Measurements from ENCODE around the gene MACROD1. TPM values are rescaled to one million over a fixed set of nuclear protein-coding genes. Genes with fewer than 3 reads are reported as not detected.

The MACROD1 gene
- polyA plus RNA-seq, 1 experiment, result 8.1 TPM

GRCh38 chr11:64067230-64067993, 98.5 kb downstream of the MACROD1 start:
- ChIA-PET POLR2A (interaction anchor here (0.5 to 0.6 kb wide), 2 partner anchors 51 to 1295 kb away, joined by 3 read pairs; no protein-coding TSS in a partner anchor), CTCF (no interaction called here)
- no peak overlapping the region for H3K27ac ChIP-seq (ENCODE audit: low read depth, low read length)
- no peak overlapping the region for H3K4me3 ChIP-seq (ENCODE audit: low read depth, low read length)
- TF ChIP-seq CTCF (IDR thresholded peaks at IDR 0.05; ENCODE audit: low read depth, low read length), result no peak
- peaks cover 30% of the 10 kb centered on the region for H3K27me3 ChIP-seq (ENCODE audit: control insufficient read depth, insufficient read depth, low read length)
- DNase-seq (ENCODE audit: low read depth, low spot score), result no peak
- H3K9me3 ChIP-seq (ENCODE audit: control insufficient read depth, insufficient read depth, low read length), result no peaks in the 10 kb centered on the region; the same call in 1 of the 2 replicates

GRCh38 chr11:64065712-64066111, 100.2 kb downstream of the MACROD1 start:
- DNase-seq (ENCODE audit: low read depth, low spot score), result no peak
- no peak for TF ChIP-seq CTCF (IDR thresholded peaks at IDR 0.05; ENCODE audit: low read depth, low read length)
- ChIA-PET POLR2A (no interaction called here), CTCF (no interaction called here)
- H3K9me3 ChIP-seq (ENCODE audit: control insufficient read depth, insufficient read depth, low read length), result no peaks in the 10 kb centered on the region; the same call in 1 of the 2 replicates
- H3K4me3 ChIP-seq (ENCODE audit: low read depth, low read length), result no peak overlapping the region
- H3K27ac ChIP-seq (ENCODE audit: low read depth, low read length), result no peak overlapping the region
- peaks cover 28% of the 10 kb centered on the region for H3K27me3 ChIP-seq (ENCODE audit: control insufficient read depth, insufficient read depth, low read length)

GRCh38 chr11:64065141-64065465, 100.8 kb downstream of the MACROD1 start:
- ChIA-PET CTCF (no interaction called here), POLR2A (no interaction called here)
- Histone ChIP-seq H3K9me3 (ENCODE audit: control insufficient read depth, insufficient read depth, low read length) (no peaks in the 10 kb centered on the region; the same call in 1 of the 2 replicates), H3K27ac (ENCODE audit: low read depth, low read length) (no peak overlapping the region), H3K4me3 (ENCODE audit: low read depth, low read length) (no peak overlapping the region), H3K27me3 (ENCODE audit: control insufficient read depth, insufficient read depth, low read length) (peaks cover 32% of the 10 kb centered on the region)
- TF ChIP-seq CTCF (IDR thresholded peaks at IDR 0.05; ENCODE audit: low read depth, low read length), result no peak
- no peak for DNase-seq (ENCODE audit: low read depth, low spot score)

GRCh38 chr11:64064374-64065140, 101.4 kb downstream of the MACROD1 start:
- Histone ChIP-seq H3K27me3 (ENCODE audit: control insufficient read depth, insufficient read depth, low read length) (peaks cover 32% of the 10 kb centered on the region), H3K9me3 (ENCODE audit: control insufficient read depth, insufficient read depth, low read length) (no peaks in the 10 kb centered on the region; the same call in 1 of the 2 replicates), H3K27ac (ENCODE audit: low read depth, low read length) (no peak overlapping the region), H3K4me3 (ENCODE audit: low read depth, low read length) (no peak overlapping the region)
- CTCF ChIA-PET, result no interaction called here
- POLR2A ChIA-PET, result no interaction called here
- no peak for DNase-seq (ENCODE audit: low read depth, low spot score)
- no peak for TF ChIP-seq CTCF (IDR thresholded peaks at IDR 0.05; ENCODE audit: low read depth, low read length)

GRCh38 chr11:64063777-64064176, 102.1 kb downstream of the MACROD1 start:
- no peak overlapping the region for H3K27ac ChIP-seq (ENCODE audit: low read depth, low read length)
- ChIA-PET CTCF (no interaction called here), POLR2A (no interaction called here)
- peaks cover 33% of the 10 kb centered on the region for H3K27me3 ChIP-seq (ENCODE audit: control insufficient read depth, insufficient read depth, low read length)
- TF ChIP-seq CTCF (IDR thresholded peaks at IDR 0.05; ENCODE audit: low read depth, low read length), result no peak
- no peaks in the 10 kb centered on the region; the same call in 1 of the 2 replicates for H3K9me3 ChIP-seq (ENCODE audit: control insufficient read depth, insufficient read depth, low read length)
- DNase-seq (ENCODE audit: low read depth, low spot score), result no peak
- no peak overlapping the region for H3K4me3 ChIP-seq (ENCODE audit: low read depth, low read length)

Data from AG04450 (cell line).